WERI-Rb-1 (cell line): ENCODE data around the gene POU2AF1.

Experiments
- DNase-seq: peaks from one replicate; pipeline ENCODE4 v3.0.0-alpha.2; 2020
- H3K27ac ChIP-seq: fragments of 250-450 bp; sonication (Bioruptor Pico); 2 replicates; pipeline ENCODE4 v1.5.1; 2020; ENCODE audit warnings: mild to moderate bottlenecking, moderate library complexity
- H3K27me3 ChIP-seq: fragments of 250-450 bp; sonication (Bioruptor Pico); 2 replicates; pipeline ENCODE4 v1.5.1; 2021; ENCODE audit warnings: mild to moderate bottlenecking, low read depth, moderate library complexity; ENCODE audit not compliant: insufficient read depth, severe bottlenecking
- H3K36me3 ChIP-seq: fragments of 250-450 bp; sonication (Bioruptor Pico); 2 replicates; pipeline ENCODE4 v1.5.1; 2020; ENCODE audit warnings: mild to moderate bottlenecking, moderate library complexity
- H3K4me3 ChIP-seq: 2 replicates; pipeline ENCODE4 v1.5.1; 2011; ENCODE audit warnings: low read depth, mild to moderate bottlenecking, control low read depth, low read length
- H3K9me3 ChIP-seq: fragments of 250-450 bp; sonication (Bioruptor Pico); 2 replicates; pipeline ENCODE4 v1.5.1; 2021; ENCODE audit warnings: mild to moderate bottlenecking, moderate library complexity; ENCODE audit not compliant: severe bottlenecking
- CTCF ChIP-seq: IDR thresholded peaks from 2 replicates; pipeline ENCODE4 v1.5.1; 2011; ENCODE audit warnings: low read depth, mild to moderate bottlenecking, control low read depth, inconsistent platforms, low read length

POU2AF1 gene

GRCh38 chr11:111372538-111372937 lies 6.5 kb downstream of the POU2AF1 start:
- H3K36me3 ChIP-seq: no peaks in the 10 kb centered on the region
- no peak for DNase-seq
- peaks cover 7% of the 10 kb centered on the region for H3K9me3 ChIP-seq
- no peak for TF ChIP-seq CTCF
- H3K27ac ChIP-seq: no peak overlapping the region
- no peak overlapping the region for H3K4me3 ChIP-seq
- no peaks in the 10 kb centered on the region for H3K27me3 ChIP-seq

GRCh38 chr11:111370902-111371578 lies 8.0 kb downstream of the POU2AF1 start:
- Histone ChIP-seq H3K27ac (no peak overlapping the region), H3K36me3 (no peaks in the 10 kb centered on the region)

DNA sequence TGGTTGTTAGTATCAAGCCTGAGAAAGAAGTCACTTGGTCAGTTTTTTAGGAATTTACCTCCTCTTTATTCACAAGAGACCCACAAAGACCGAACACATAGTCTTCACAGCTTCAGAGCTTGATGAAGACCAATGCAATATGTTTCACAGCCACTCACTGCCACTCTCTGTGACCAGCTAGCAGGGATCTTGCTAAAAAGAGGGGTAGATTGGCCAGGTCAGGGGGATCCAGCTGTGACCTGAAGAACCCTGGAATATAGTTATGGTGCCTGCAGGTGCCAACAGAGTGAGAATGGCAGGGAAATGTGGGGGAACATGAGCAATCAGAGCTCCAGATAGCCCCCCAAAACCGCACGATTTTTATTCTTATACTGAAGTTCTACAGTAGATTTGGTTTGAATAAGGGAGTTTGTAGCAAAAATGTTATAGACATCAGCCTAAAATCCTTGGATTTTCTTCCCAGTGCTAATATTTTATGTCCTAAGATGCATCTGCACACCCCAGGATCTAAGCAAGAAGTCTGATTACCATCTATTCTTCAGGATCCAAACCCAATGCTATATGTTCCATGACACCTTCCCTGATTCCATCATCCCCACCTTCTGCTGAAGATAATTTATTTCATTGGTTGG lies 8.7 kb downstream of the POU2AF1 start:
- Histone ChIP-seq H3K27me3 (no peaks in the 10 kb centered on the region), H3K36me3 (no peaks in the 10 kb centered on the region), H3K27ac (no peak overlapping the region), H3K9me3 (peaks cover 7% of the 10 kb centered on the region), H3K4me3 (no peak overlapping the region)
- no peak for TF ChIP-seq CTCF
- DNase-seq: no peak

More at GRCh38 chr11:111370902-111371578, 8.0 kb downstream of the POU2AF1 start:
- H3K9me3 ChIP-seq: peaks cover 7% of the 10 kb centered on the region
- no peaks in the 10 kb centered on the region for H3K27me3 ChIP-seq
- H3K4me3 ChIP-seq: no peak overlapping the region
- TF ChIP-seq CTCF: no peak
- no peak for DNase-seq

- H3K9me3 ChIP-seq: peaks cover 7% of the 10 kb centered on the region
- no peak overlapping the region for H3K4me3 ChIP-seq
- DNase-seq: no peak
- no peak for TF ChIP-seq CTCF
- H3K36me3 ChIP-seq: no peaks in the 10 kb centered on the region
- no peak overlapping the region for H3K27ac ChIP-seq
- H3K27me3 ChIP-seq: no peaks in the 10 kb centered on the region
Measured at GRCh38 chr11:111368285-111368560, 10.9 kb downstream of the POU2AF1 start.

DNA sequence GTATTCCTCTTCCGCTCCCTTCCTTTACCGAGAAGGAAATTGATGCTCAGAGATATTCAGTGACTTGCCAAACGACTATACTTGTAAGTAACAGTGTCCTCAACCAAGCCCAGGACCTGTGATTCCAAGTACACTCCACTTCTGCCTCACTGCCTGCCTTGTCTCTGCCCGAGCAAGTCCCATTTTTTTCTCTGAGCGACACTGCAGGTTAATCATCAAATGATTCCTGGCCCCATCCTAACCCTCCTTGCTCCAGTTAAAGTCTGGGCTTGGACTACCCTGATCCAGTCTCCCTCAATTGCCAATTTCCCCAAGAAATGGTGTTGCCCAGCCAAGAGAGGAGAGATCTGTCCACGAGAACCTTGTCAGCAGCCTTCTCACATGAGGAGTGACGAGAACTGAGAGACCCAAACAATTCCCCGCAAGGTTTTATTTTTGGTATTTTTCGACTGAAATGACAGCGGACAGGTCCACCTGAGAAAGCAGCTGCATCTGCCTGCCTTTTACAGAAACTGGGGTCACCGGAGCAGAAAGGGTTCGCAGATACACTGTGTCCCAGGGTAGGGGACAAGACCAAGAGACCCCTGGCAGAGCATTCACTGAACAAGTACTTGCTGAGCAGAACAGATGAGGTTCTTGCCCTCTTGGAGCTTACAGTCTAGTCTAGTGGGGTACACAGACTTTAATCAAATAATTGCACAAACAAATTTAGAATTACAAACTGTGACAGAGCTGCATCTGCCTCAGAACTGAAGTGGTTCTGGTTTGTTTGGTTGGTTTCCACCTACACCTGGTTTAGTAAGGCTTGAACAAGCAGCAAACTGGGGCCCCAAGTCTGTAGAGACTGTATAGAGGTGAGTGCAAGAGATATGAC lies 11.4 kb downstream of the POU2AF1 start:
- Histone ChIP-seq H3K9me3 (peaks cover 7% of the 10 kb centered on the region), H3K36me3 (no peaks in the 10 kb centered on the region), H3K27ac (no peak overlapping the region), H3K27me3 (no peaks in the 10 kb centered on the region), H3K4me3 (no peak overlapping the region)
- TF ChIP-seq CTCF: no peak
- no peak for DNase-seq
